ENCODE measurements around the gene DAAM1.

GRCh38 chr14:59325906-59326305 lies 137.4 kb downstream of the DAAM1 start:
- TF ChIP-seq, protein P1, sequence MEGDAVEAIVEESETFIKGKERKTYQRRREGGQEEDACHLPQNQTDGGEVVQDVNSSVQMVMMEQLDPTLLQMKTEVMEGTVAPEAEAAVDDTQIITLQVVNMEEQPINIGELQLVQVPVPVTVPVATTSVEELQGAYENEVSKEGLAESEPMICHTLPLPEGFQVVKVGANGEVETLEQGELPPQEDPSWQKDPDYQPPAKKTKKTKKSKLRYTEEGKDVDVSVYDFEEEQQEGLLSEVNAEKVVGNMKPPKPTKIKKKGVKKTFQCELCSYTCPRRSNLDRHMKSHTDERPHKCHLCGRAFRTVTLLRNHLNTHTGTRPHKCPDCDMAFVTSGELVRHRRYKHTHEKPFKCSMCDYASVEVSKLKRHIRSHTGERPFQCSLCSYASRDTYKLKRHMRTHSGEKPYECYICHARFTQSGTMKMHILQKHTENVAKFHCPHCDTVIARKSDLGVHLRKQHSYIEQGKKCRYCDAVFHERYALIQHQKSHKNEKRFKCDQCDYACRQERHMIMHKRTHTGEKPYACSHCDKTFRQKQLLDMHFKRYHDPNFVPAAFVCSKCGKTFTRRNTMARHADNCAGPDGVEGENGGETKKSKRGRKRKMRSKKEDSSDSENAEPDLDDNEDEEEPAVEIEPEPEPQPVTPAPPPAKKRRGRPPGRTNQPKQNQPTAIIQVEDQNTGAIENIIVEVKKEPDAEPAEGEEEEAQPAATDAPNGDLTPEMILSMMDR (IDR thresholded peaks at IDR 0.05), result no peak
- no peak for TF ChIP-seq POLR2AphosphoS5 (IDR thresholded peaks at IDR 0.05)

Data from breast epithelium (tissue), 3 donors.